GM21390 (cell line): Measurements from ENCODE around the gene RET.

ENCODE experiments used
- ATAC-seq: cut with Tn5 transposase; IDR thresholded peaks from one replicate; pipeline ENCODE4 v1.9.1; 2021; ENCODE audit not compliant: unreplicated experiment

RET gene

DNA sequence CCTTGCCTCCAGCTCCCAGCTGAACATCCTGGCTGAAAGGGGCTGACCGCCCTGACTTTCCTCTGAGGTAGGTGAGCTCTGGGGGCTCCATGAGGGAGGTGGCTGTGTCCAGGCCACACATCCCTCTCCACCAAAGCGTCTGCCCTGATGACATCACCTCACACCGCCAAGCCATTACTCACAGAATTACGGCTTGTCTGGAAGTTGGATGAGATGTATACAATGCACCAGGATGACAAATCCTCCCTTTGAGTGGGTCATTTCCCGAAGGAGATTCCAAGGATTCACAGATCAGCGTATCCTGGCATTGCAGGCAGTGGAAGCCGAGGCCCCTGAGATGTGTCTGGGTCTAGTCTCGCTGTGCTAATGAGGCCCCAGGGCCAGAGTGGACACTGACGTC lies 15.1 kb upstream of the RET start:
- ATAC-seq, result no peak

GRCh38 chr10:43062402-43063160 lies 14.3 kb upstream of the RET start:
- no peak for ATAC-seq

DNA sequence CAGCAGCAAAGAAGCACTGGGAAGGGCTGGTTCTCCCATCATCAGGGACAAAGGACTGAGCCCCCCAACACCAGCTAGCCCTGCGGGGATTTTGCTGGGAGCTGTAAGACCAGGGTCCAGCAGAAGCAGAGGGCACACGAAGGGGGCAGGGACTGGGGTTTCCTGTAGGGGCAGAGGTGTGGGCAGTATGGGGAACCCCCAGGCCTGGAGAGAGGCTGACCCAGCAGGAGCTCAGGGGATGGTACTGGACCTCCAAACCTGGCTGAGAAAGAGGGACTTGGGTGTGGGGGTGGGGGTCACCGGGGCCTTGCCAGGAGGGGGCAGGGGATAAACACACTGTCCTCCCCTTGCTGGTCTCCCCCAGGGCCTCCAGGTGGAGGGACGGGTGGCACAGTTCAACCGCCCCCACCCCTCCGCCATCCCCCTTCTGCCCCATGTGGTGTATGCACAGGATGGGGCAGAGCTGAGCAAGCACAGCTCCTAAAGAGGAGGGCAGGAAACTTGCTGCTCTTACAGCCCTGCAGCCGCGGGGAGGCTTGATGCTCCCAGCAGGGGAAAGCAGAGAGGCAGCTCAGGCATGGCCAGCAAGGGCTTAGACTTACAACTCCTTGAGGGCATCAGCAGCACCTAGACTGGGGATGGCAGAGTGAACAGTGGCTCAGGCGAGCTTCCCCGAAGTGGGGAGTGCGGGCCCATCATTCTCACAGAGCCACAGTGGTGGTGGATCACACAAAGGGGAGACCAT lies 12.4 kb upstream of the RET start:
- ATAC-seq, result no peak

DNA sequence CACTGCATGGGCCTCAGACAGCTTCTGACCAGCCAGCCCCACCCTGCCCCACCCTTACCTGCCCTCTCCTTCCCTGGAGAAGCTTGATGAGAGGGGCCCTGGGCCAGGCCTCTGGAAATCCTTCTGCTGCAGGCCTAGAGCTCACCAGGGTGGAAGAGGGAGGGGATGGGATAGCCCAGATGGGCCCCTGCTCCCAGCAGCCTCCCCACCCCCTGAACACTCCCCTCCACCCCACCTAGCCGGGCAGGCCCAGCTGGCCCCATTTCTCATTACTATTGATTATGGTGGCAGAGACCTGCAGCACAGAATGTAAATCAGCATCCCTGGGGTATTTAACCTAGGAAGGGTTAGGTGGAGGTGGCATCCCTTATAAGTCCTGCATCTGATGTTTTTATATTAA lies 11.6 kb upstream of the RET start:
- ATAC-seq, result no peak

DNA sequence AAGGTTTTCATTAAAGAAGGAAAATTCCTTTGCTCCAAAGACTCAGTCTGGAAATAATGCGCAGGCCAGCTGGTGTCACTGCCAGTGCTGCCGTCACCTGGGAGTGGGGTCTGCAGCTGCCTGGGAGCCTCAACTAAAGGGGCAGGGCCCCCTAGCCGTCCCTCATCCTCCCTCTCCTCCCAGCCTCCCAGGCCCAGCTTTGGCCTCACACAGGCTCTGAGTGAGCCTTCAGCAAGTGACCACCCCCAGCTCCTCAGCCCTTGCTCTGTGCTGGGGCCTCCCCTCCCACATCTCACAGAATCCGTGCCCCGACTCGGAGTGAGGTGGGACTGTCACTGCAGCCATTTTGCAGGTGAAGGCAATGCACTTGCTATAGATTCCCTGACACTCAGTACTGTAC lies 11.1 kb upstream of the RET start:
- no peak for ATAC-seq

- no peak for ATAC-seq
These were observed 10.4 kb upstream of the RET start for GRCh38 chr10:43066481-43066880.

- no peak for ATAC-seq
These were observed 9.3 kb upstream of the RET start for GRCh38 chr10:43067391-43068135.

- ATAC-seq, result no peak
These were observed 8.8 kb upstream of the RET start for GRCh38 chr10:43068136-43068395.

GRCh38 chr10:43068471-43069210 lies 8.2 kb upstream of the RET start:
- no peak for ATAC-seq

GRCh38 chr10:43069211-43069515 lies 7.7 kb upstream of the RET start:
- no peak for ATAC-seq

- no peak for ATAC-seq
These were observed 7.3 kb upstream of the RET start for GRCh38 chr10:43069579-43069978.

- no peak for ATAC-seq
These were observed 6.5 kb upstream of the RET start for GRCh38 chr10:43070121-43071085.

GRCh38 chr10:43071865-43072650 lies 4.8 kb upstream of the RET start:
- ATAC-seq, result no peak

DNA sequence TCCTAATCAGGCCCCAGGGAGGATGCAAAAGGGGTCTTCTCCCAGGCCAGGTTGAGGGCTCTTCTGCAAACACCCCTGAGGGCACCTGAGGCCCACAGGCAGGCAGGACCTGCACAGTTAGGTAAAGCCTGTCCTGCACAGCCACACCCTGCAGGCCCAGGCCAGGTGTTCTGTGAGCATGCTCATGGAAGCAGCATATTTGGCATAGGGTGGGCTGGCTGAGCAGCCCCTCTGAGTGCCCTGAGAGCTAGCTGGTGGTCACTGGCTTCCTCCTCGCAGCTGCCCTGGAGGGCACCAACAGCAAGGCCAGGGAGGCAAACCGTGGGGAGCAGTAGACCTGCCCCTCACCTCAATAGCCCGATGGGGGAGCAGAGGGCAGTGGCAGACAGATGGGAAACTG lies 3.7 kb upstream of the RET start:
- ATAC-seq, result no peak

GRCh38 chr10:43073721-43074120 lies 3.1 kb upstream of the RET start:
- no peak for ATAC-seq

GRCh38 chr10:43074409-43074808 lies 2.5 kb upstream of the RET start:
- no peak for ATAC-seq

DNA sequence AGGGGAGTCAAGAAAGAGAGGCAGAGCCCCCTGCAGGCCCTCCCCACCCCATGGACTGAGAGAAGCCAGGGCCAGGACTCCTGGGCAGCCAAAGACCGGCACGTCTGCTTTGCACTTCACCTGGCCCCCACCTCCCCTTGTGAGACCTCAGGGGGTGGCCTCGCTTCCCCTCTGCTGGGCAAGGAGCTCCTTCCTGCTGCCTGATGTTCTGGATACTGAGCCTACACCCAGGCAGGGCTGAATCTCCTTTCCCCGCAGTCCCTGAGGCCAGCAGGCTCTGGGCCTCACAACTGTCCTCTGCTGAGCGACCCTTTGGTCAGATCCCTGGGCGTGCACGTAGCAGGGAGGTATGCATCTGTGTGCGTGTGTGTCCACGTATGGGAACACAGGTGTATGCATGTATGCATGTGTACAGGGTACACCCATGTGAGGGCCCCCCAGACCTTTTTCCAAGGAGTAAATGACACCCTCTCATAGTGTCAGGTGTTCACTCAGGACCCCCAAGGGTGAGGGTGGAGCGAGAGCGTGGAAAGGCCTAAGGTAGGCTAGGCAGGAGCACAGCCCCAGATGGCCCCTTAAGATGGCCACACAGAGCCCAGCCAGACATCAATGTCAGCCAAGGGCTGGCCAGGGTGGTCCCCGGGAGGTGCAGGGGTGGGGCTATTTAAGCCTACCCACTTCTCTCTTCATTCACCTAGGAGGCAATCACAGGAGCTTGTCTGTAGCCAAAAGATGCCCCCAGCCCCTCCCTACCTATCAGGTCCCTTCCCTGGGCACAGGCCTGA lies 1.9 kb upstream of the RET start:
- ATAC-seq, result no peak

DNA sequence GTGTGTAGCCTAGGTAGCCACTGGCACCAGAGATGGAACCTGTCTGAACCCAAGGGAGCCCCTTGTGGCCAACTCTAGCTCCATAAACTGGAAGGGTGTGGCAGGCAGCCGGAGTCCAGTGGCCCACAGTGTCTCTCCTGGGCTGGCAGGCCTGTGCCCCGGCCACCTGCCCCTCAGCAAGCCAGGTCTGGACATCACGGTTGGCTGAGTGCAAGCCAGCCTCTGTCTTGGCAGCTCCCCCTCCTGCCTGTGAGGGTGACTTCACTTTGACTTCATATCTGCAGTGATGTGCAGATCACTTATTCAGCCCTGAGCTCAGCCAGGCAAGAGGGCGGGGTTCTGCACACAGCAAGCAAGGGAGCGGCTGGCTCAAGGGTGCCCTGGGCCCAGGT lies 1.3 kb upstream of the RET start:
- ATAC-seq, result no peak

- ATAC-seq, result no peak
These were observed 476 bp upstream of the RET start for GRCh38 chr10:43076311-43076875.
